Liver (tissue), 9 donors: ENCODE results near the gene PTRHD1. TPM values are rescaled to one million over a fixed set of nuclear protein-coding genes. Genes with fewer than 3 reads are reported as not detected.

Experiments used
- DNase-seq: peaks from one replicate; pipeline ENCODE4 v3.0.0-alpha.2; 2017; ENCODE audit warnings: low spot score
- H3K27ac ChIP-seq, 2 donors: one replicate each; pipeline ENCODE4 v1.7.0; 2013; ENCODE audit warnings: inconsistent platforms in 2 of 2, low read length in 2 of 2, control low read depth in 1 of 2, low read depth in 1 of 2, mild to moderate bottlenecking in 1 of 2
- H3K27me3 ChIP-seq, 4 donors: one replicate each; pipeline versions ENCODE4 v1.6.1 to v1.7.0; 2013; ENCODE audit warnings: low read length in 3 of 4, inconsistent platforms in 1 of 4, mild to moderate bottlenecking in 1 of 4, moderate library complexity in 1 of 4; ENCODE audit not compliant: control insufficient read depth in 4 of 4, insufficient read depth in 4 of 4
- H3K36me3 ChIP-seq, 4 donors: one replicate each; pipeline versions ENCODE4 v1.6.1 to v1.7.0; 2013; ENCODE audit warnings: low read length in 3 of 4, mild to moderate bottlenecking in 3 of 4, low read depth in 1 of 4, moderate library complexity in 1 of 4; ENCODE audit not compliant: control insufficient read depth in 4 of 4, insufficient read depth in 3 of 4
- H3K4me1 ChIP-seq, 4 donors: one replicate each; pipeline versions ENCODE4 v1.6.1 to v1.7.0; 2013; ENCODE audit warnings: low read length in 3 of 4, mild to moderate bottlenecking in 3 of 4, moderate library complexity in 1 of 4; ENCODE audit not compliant: control insufficient read depth in 4 of 4, insufficient read depth in 4 of 4
- H3K4me3 ChIP-seq, 3 donors: one replicate each; pipeline versions ENCODE4 v1.6.1 to v1.7.0; 2013; ENCODE audit warnings: low read length in 3 of 3, control low read depth in 1 of 3, low read depth in 1 of 3, mild to moderate bottlenecking in 1 of 3
- H3K9ac ChIP-seq, 2 donors: one replicate each; pipeline ENCODE4 v1.7.0; 2013; ENCODE audit warnings: low read length in 2 of 2, mild to moderate bottlenecking in 2 of 2, moderate library complexity in 2 of 2, control low read depth in 1 of 2, low read depth in 1 of 2
- H3K9me3 ChIP-seq, 4 donors: one replicate each; pipeline versions ENCODE4 v1.6.1 to v1.7.0; 2013; ENCODE audit warnings: low read length in 3 of 4; ENCODE audit not compliant: control insufficient read depth in 4 of 4
- EGR1 ChIP-seq, 2 donors: IDR thresholded peaks; 2 replicates each; pipeline ENCODE4 v1.6.1; 2016 to 2018; ENCODE audit warnings: antibody characterized with exemption in 2 of 2, low read depth in 2 of 2
- FOXA1 ChIP-seq: IDR thresholded peaks from 2 replicates; pipeline ENCODE4 v1.6.1; 2016; ENCODE audit warnings: antibody characterized with exemption
- FOXA2 ChIP-seq: IDR thresholded peaks from 2 replicates; pipeline ENCODE4 v1.6.1; 2016; ENCODE audit warnings: antibody characterized with exemption
- GABPA ChIP-seq, 2 donors: IDR thresholded peaks in 1 of 2; conservative IDR thresholded peaks in 1 of 2; 2 replicates each; pipeline ENCODE4 v1.6.1; 2016; ENCODE audit warnings: antibody characterized with exemption in 2 of 2, mild to moderate bottlenecking in 1 of 2, moderate library complexity in 1 of 2
- HNF4A ChIP-seq, 2 donors: conservative IDR thresholded peaks; 2 replicates each; pipeline ENCODE4 v1.6.1; 2016; ENCODE audit warnings: antibody characterized with exemption in 2 of 2, mild to moderate bottlenecking in 2 of 2
- HNF4G ChIP-seq: IDR thresholded peaks from 2 replicates; pipeline ENCODE4 v1.6.1; 2016; ENCODE audit warnings: antibody characterized with exemption
- JUND ChIP-seq, 2 donors: IDR thresholded peaks; 2 replicates each; pipeline ENCODE4 v1.6.1; 2016; ENCODE audit warnings: antibody characterized with exemption in 2 of 2
- NR2F2 ChIP-seq: IDR thresholded peaks from 2 replicates; pipeline ENCODE4 v1.6.1; 2016; ENCODE audit warnings: antibody characterized with exemption
- RAD21 ChIP-seq, 2 donors: IDR thresholded peaks; 2 replicates each; pipeline ENCODE4 v1.6.1; 2016; ENCODE audit warnings: antibody characterized with exemption in 2 of 2, mild to moderate bottlenecking in 2 of 2
- RXRA ChIP-seq, 2 donors: IDR thresholded peaks; 2 replicates each; pipeline ENCODE4 v1.6.1; 2017 to 2018; ENCODE audit warnings: antibody characterized with exemption in 2 of 2, mild to moderate bottlenecking in 1 of 2
- SP1 ChIP-seq: IDR thresholded peaks from 2 replicates; pipeline ENCODE4 v1.6.1; 2018; ENCODE audit warnings: antibody characterized with exemption, mild to moderate bottlenecking
- TAF1 ChIP-seq: conservative IDR thresholded peaks from 2 replicates; pipeline ENCODE4 v1.6.1; 2016; ENCODE audit warnings: antibody characterized with exemption, mild to moderate bottlenecking
- YY1 ChIP-seq: IDR thresholded peaks from 2 replicates; pipeline ENCODE4 v1.6.1; 2016; ENCODE audit warnings: antibody characterized with exemption, mild to moderate bottlenecking
- WGBS: extraction: QIAGEN DNeasy Blood & Tissue Kit; methylation state at CpG from one replicate; pipeline ENCODE4 v1.1.7; 2013; 5-methylcytosine and 5-hydroxymethylcytosine counted together
- polyA plus RNA-seq, 2 donors: library from polyadenylated mRNA; stranded (reverse) in 1 of 2; unstranded in 1 of 2; fragments of 200-250 nt in 1 of 2; fragments of >200 nt in 1 of 2; fragmentation: Nextera tagmentation in 1 of 2; extraction: Ambion mirVana in 1 of 2; gene quantifications; one replicate each; pipeline versions ENCODE4 v1.2.1 to v1.2.3, GENCODE V29; 2013 to 2015
- total RNA-seq, 2 donors: library from RNA; depleted of rRNA; stranded (reverse); fragments of >200 nt; gene quantifications; one replicate each; pipeline ENCODE4 v1.2.3, GENCODE V29; 2014
- TF ChIP-seq, protein P1 (sequence below): IDR thresholded peaks from 2 replicates; pipeline ENCODE4 v1.6.1; 2016; ENCODE audit warnings: antibody characterized with exemption
- TF ChIP-seq, protein P2 (sequence below): IDR thresholded peaks from 2 replicates; pipeline ENCODE4 v1.6.1; 2016; ENCODE audit warnings: antibody characterized with exemption, mild to moderate bottlenecking
- TF ChIP-seq, protein P3 (sequence below): IDR thresholded peaks from 2 replicates; pipeline ENCODE4 v1.6.1; 2016; ENCODE audit warnings: antibody characterized with exemption
- TF ChIP-seq, protein P4 (sequence below): fragments of 150-350 bp; IDR thresholded peaks from 2 replicates; pipeline ENCODE4 v1.5.1; 2017; ENCODE audit warnings: improper control_type of control experiment, low read depth, low read length; ENCODE audit not compliant: missing input control
- TF ChIP-seq, protein P5 (sequence below): IDR thresholded peaks from 2 replicates; pipeline ENCODE4 v1.6.1; 2016; ENCODE audit warnings: antibody characterized with exemption
- donor health status: healthy.
- donor health status: healthy.
- donor health status: healthy.
- donor health status: healthy.
- donor health status: healthy.

PTRHD1 gene
- total and polyA plus RNA-seq, 4 donors, result 9.9 to 50.9 (median 20.7) TPM

DNA sequence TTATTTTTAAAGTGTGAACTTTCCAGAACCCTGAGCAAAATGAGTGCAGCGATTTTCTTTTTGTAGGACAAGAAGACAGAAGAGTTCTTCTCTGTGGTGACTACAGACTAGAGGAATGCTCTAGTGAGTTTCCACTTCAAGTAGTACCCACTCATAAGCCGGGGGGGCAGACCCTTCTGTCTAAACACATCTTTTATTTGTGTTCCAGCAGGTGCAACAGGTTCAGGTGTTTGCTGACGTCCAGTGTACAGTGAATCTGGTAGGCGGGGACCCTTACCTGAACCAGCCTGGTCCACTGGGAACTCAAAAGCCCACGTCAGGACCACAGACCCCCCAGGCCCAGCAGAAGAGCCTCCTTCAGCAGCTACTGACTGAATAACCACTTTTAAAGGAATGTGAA lies 25.2 kb downstream of the PTRHD1 start:
- Histone ChIP-seq H3K36me3 (peaks cover 5 to 25% (median 16%) of the 10 kb centered on the region in 4 donors), H3K27me3 (no peaks in the 10 kb centered on the region), H3K27ac (no peak overlapping the region), H3K9me3 (no peaks in the 10 kb centered on the region), H3K4me3 (no peak overlapping the region), H3K9ac (no peak overlapping the region), H3K4me1 (no peaks in the 10 kb centered on the region)
- TF ChIP-seq TAF1 (no peak), RXRA (IDR thresholded peaks at IDR 0.05) (no peak), RAD21 (IDR thresholded peaks at IDR 0.05) (no peak), NR2F2 (no peak), FOXA2 (no peak), JUND (IDR thresholded peaks at IDR 0.05) (no peak), FOXA1 (no peak), EGR1 (IDR thresholded peaks at IDR 0.05; ENCODE audit: low read depth in 2 of 2) (no peak), GABPA (IDR thresholded peaks at IDR 0.05 in 1 of 2, conservative IDR thresholded peaks at IDR 0.05 in 1 of 2) (no peak), SP1 (no peak), YY1 (no peak), HNF4A (conservative IDR thresholded peaks at IDR 0.05) (no peak), HNF4G (no peak)
- TF ChIP-seq, protein P1, sequence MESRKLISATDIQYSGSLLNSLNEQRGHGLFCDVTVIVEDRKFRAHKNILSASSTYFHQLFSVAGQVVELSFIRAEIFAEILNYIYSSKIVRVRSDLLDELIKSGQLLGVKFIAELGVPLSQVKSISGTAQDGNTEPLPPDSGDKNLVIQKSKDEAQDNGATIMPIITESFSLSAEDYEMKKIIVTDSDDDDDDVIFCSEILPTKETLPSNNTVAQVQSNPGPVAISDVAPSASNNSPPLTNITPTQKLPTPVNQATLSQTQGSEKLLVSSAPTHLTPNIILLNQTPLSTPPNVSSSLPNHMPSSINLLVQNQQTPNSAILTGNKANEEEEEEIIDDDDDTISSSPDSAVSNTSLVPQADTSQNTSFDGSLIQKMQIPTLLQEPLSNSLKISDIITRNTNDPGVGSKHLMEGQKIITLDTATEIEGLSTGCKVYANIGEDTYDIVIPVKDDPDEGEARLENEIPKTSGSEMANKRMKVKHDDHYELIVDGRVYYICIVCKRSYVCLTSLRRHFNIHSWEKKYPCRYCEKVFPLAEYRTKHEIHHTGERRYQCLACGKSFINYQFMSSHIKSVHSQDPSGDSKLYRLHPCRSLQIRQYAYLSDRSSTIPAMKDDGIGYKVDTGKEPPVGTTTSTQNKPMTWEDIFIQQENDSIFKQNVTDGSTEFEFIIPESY, result no peak
- TF ChIP-seq, protein P2, sequence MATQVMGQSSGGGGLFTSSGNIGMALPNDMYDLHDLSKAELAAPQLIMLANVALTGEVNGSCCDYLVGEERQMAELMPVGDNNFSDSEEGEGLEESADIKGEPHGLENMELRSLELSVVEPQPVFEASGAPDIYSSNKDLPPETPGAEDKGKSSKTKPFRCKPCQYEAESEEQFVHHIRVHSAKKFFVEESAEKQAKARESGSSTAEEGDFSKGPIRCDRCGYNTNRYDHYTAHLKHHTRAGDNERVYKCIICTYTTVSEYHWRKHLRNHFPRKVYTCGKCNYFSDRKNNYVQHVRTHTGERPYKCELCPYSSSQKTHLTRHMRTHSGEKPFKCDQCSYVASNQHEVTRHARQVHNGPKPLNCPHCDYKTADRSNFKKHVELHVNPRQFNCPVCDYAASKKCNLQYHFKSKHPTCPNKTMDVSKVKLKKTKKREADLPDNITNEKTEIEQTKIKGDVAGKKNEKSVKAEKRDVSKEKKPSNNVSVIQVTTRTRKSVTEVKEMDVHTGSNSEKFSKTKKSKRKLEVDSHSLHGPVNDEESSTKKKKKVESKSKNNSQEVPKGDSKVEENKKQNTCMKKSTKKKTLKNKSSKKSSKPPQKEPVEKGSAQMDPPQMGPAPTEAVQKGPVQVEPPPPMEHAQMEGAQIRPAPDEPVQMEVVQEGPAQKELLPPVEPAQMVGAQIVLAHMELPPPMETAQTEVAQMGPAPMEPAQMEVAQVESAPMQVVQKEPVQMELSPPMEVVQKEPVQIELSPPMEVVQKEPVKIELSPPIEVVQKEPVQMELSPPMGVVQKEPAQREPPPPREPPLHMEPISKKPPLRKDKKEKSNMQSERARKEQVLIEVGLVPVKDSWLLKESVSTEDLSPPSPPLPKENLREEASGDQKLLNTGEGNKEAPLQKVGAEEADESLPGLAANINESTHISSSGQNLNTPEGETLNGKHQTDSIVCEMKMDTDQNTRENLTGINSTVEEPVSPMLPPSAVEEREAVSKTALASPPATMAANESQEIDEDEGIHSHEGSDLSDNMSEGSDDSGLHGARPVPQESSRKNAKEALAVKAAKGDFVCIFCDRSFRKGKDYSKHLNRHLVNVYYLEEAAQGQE, result no peak
- TF ChIP-seq, protein P3, sequence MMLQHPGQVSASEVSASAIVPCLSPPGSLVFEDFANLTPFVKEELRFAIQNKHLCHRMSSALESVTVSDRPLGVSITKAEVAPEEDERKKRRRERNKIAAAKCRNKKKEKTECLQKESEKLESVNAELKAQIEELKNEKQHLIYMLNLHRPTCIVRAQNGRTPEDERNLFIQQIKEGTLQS, result no peak
- TF ChIP-seq, protein P4, sequence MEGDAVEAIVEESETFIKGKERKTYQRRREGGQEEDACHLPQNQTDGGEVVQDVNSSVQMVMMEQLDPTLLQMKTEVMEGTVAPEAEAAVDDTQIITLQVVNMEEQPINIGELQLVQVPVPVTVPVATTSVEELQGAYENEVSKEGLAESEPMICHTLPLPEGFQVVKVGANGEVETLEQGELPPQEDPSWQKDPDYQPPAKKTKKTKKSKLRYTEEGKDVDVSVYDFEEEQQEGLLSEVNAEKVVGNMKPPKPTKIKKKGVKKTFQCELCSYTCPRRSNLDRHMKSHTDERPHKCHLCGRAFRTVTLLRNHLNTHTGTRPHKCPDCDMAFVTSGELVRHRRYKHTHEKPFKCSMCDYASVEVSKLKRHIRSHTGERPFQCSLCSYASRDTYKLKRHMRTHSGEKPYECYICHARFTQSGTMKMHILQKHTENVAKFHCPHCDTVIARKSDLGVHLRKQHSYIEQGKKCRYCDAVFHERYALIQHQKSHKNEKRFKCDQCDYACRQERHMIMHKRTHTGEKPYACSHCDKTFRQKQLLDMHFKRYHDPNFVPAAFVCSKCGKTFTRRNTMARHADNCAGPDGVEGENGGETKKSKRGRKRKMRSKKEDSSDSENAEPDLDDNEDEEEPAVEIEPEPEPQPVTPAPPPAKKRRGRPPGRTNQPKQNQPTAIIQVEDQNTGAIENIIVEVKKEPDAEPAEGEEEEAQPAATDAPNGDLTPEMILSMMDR, result no peak
- TF ChIP-seq, protein P5, sequence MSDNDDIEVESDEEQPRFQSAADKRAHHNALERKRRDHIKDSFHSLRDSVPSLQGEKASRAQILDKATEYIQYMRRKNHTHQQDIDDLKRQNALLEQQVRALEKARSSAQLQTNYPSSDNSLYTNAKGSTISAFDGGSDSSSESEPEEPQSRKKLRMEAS, result no peak
- DNase-seq, result no peak
- WGBS, result 98% methylated on average over 5 of the region's 5 CpGs
